SK-N-MC (cell line): ENCODE data around the gene ANKRD11.

Experiments used
- DNase-seq: peaks from one replicate; pipeline ENCODE4 v3.0.0-alpha.2; 2011; ENCODE audit warnings: low read depth, low spot score
- H3K27ac ChIP-seq: fragments of 200-600 bp; sonication (generic); 2 replicates; pipeline ENCODE4 v1.5.1; 2016; ENCODE audit warnings: mixed run types
- H3K36me3 ChIP-seq: fragments of 200-600 bp; sonication (generic); 2 replicates; pipeline ENCODE4 v1.6.1; 2017; ENCODE audit warnings: antibody characterized with exemption, low read length, mixed read lengths; ENCODE audit not compliant: insufficient read depth
- H3K4me3 ChIP-seq: fragments of 200-600 bp; sonication (generic); 2 replicates; pipeline ENCODE4 v1.5.1; 2016
- H3K9ac ChIP-seq: fragments of 200-600 bp; sonication (generic); 2 replicates; pipeline ENCODE4 v1.8.0; 2017; ENCODE audit warnings: mixed run types, mixed read lengths; ENCODE audit not compliant: insufficient read length
- H3K9me3 ChIP-seq: fragments of 200-600 bp; sonication (generic); 2 replicates; pipeline ENCODE4 v1.6.1; 2017; ENCODE audit warnings: low read depth, mild to moderate bottlenecking, antibody characterized with exemption, low read length, moderate library complexity, mixed read lengths
- EZH2 ChIP-seq: fragments of 200-600 bp; sonication (generic); IDR thresholded peaks from one replicate; pipeline ENCODE4 v1.6.1; 2017; ENCODE audit warnings: antibody characterized with exemption
- FOXP2 ChIP-seq: optimal IDR thresholded peaks from 2 replicates; pipeline ENCODE3; 2011; ENCODE audit warnings: mild to moderate bottlenecking, moderate library complexity; ENCODE audit not compliant: insufficient read depth; ENCODE audit errors: extremely low read length, control extremely low read depth
- POLR2AphosphoS5 ChIP-seq: IDR thresholded peaks from 2 replicates; pipeline ENCODE4 v1.6.1; 2012; ENCODE audit warnings: mild to moderate bottlenecking, low read depth, low read length, borderline replicate concordance

The ANKRD11 gene

DNA sequence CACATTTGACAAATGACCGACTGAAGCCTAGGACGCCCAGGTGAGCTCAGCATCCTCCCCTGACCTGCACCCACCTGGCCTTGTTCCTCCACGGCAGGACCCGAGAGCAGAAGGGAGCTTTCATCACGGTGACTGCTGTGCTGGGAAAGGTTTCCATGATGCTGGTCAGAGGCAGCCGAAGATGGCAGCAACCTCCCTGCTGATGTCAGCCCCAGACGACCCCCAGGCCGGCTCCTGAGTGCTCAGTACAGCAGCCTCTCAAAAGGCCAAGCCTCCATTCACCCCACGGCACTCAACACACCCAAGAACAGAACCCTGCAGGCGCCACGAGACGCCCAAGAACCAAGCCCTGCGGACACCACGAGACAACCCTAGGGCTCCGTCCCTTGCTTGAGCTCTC lies 119.8 kb downstream of the ANKRD11 start:
- Histone ChIP-seq H3K4me3 (no peak overlapping the region), H3K36me3 (no peaks in the 10 kb centered on the region; the same call in 1 of the 2 replicates), H3K27ac (no peak overlapping the region), H3K9ac (no peak overlapping the region), H3K9me3 (no peaks in the 10 kb centered on the region)
- no peak for TF ChIP-seq FOXP2
- no peak for DNase-seq

DNA sequence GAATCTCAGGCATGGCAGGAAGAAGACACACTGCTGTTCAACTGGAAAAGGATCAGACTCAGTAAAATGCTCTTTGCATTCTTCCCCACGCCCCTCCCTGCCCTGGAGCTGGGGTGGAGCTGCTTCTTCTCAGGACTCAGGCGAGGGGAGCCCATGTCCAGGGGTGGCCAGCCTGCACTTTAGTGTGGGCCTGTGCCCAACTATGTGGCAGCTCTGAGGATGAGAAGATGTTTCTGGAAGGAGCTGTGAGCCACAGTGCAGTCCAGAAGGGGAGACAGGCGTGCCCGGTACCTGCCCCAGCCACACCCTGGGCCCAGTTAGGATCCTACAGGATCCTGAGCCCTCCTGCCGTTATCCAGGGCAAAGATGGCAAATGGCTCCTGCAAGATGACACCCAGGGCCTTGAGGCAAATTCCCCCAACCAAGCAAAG lies 120.3 kb downstream of the ANKRD11 start:
- TF ChIP-seq EZH2 (no peak), POLR2AphosphoS5 (no peak), FOXP2 (no peak)
- DNase-seq, result no peak
- H3K9ac ChIP-seq, result no peak overlapping the region
- no peak overlapping the region for H3K4me3 ChIP-seq
- H3K9me3 ChIP-seq, result no peaks in the 10 kb centered on the region
- no peaks in the 10 kb centered on the region; the same call in 1 of the 2 replicates for H3K36me3 ChIP-seq
- no peak overlapping the region for H3K27ac ChIP-seq

DNA sequence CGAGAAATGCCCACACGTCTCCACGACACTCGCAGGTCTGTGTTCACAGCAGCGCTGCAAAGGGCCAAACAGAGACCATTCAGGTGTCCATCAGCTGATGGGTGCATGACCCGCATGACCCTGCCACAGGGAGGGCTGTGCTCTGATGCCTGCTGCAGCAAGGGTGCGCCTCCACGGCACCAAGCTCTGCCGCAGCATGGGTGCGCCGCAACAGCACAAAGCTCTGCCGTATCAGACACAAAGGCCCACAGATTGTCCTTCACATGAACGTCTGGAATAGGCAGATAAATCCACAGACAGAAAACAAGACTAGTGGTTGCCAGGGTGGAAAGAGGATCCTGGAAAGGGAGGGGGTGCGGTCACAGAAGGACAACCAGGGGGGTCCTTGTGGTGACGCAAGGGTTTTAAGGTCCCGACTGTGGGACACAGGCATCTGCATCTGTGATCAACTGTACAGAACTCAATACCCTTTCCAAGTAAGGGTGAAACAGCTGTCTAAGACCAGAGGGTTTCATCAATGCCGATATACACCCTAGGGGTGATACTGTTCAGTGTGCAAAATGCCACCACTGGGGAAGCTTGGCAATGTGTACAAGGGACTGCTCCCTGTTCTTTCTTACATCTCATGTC lies 121.0 kb downstream of the ANKRD11 start:
- TF ChIP-seq POLR2AphosphoS5, result no peak
- TF ChIP-seq EZH2, result no peak
- no peak for TF ChIP-seq FOXP2
- H3K27ac ChIP-seq, result no peak overlapping the region
- no peak overlapping the region for H3K4me3 ChIP-seq
- no peaks in the 10 kb centered on the region for H3K9me3 ChIP-seq
- H3K9ac ChIP-seq, result no peak overlapping the region
- DNase-seq, result no peak
- H3K36me3 ChIP-seq, result no peaks in the 10 kb centered on the region; the same call in 1 of the 2 replicates

DNA sequence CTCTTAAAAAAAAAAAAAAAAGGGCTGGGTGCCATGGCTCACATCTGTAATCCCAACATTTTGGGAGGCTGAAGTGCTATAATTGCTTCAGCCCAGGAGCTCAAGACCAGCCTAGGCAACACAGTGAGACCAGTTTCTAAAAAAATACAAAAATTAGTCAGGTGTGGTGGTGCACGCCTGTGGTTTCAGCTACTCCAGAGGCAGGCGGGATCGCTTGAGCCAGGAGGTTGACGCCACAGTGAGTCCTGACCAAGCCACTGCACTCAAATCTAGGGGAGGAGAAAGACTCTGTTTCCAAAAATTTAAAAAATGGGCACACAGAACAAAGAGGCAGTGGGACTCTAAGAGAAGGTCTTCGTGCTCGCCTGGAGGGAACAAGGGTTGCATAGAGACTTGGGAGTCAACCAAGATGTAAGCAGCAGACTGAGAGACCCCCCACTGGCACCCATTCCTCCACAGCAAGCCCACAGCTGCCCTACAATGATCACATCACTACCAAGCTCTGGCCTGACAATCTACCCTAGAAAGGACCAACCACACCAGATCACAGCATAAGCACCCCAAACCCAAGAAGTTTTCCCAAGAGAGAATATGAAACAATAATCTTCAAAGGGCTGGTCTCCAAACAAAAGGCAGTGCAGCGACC lies 121.6 kb downstream of the ANKRD11 start:
- H3K36me3 ChIP-seq, result no peaks in the 10 kb centered on the region; the same call in 1 of the 2 replicates
- H3K9me3 ChIP-seq, result no peaks in the 10 kb centered on the region
- no peak overlapping the region for H3K9ac ChIP-seq
- TF ChIP-seq POLR2AphosphoS5, result no peak
- TF ChIP-seq EZH2, result no peak
- no peak for TF ChIP-seq FOXP2
- no peak overlapping the region for H3K4me3 ChIP-seq
- H3K27ac ChIP-seq, result no peak overlapping the region
- DNase-seq, result no peak

DNA sequence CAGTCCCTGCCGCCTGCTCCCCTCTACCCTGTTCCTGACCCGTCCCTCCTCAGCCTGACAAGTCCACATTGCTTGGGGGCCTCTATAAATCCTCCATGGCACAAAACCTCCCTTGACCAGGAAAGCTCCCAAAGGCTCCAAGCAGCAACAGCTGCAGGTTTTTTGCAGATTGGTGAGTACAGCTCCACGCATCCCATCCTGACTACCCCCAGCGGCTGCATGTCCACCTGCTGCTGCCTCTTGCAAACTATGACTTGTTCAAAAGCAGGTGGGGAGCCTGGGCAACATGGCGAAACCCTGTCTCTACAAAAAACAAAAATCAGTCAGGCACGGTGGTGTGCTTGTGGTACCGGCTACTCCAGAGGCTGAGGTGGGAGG lies 122.8 kb downstream of the ANKRD11 start:
- no peak overlapping the region for H3K27ac ChIP-seq
- no peak for DNase-seq
- no peaks in the 10 kb centered on the region for H3K9me3 ChIP-seq
- no peak overlapping the region for H3K9ac ChIP-seq
- H3K36me3 ChIP-seq, result no peaks in the 10 kb centered on the region; the same call in 1 of the 2 replicates
- TF ChIP-seq FOXP2 (no peak), POLR2AphosphoS5 (no peak), EZH2 (no peak)
- H3K4me3 ChIP-seq, result no peak overlapping the region

DNA sequence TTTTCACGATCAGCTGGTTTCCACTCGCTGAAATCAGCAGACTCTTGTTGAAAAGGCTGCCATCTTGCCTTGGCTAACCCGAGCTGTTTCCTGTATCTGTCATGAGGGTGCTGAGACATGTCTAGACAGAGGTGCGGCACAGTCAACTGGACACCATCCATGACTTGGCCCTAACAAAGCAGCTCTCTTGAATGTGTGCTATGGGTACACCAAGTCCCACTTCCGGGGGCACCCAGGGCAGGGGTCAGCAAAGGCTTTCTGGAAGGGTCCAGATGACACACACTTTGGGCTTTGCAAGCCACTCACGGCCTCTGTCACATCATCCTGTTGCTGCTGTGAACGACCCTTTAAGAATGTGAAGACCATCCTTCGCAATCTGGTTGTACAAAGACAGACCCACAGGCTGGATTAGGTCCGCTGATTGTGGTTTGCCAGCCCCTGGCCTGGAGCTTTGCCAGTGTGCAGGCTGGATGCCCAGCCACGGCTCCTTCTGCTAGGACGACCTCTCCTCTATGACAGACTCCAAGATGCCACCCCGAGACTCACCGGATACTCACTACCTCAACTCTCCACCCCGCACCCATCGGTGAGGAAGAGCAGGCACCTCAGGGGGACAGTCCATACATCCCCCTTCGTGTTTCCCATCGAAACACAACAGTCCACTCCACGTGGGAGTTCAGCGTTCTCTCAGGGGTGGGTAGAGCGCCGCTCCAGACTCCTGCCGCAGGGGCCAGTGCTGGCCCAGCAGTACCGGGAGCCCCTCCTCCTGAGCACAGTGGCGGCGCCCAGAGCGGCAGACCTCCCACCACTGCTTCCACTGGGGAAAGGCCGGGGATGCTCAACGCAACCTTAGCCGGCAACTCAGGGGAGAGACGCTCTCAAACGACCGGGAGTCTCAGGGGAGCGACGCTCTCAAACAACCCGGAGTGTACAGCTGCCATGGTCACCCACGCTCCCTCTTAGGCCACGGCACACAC lies 123.5 kb downstream of the ANKRD11 start:
- no peak for DNase-seq
- Histone ChIP-seq H3K4me3 (no peak overlapping the region), H3K9ac (no peak overlapping the region), H3K36me3 (no peaks in the 10 kb centered on the region; the same call in 1 of the 2 replicates), H3K9me3 (no peaks in the 10 kb centered on the region), H3K27ac (no peak overlapping the region)
- TF ChIP-seq POLR2AphosphoS5, result no peak
- TF ChIP-seq FOXP2, result no peak
- no peak for TF ChIP-seq EZH2

GRCh38 chr16:89365996-89366395 lies 124.4 kb downstream of the ANKRD11 start:
- Histone ChIP-seq H3K36me3 (no peaks in the 10 kb centered on the region; the same call in 1 of the 2 replicates), H3K9me3 (no peaks in the 10 kb centered on the region), H3K9ac (no peak overlapping the region), H3K4me3 (no peak overlapping the region), H3K27ac (no peak overlapping the region)
- no peak for TF ChIP-seq POLR2AphosphoS5
- no peak for TF ChIP-seq EZH2
- no peak for TF ChIP-seq FOXP2
- DNase-seq, result no peak

GRCh38 chr16:89365044-89365467 lies 125.3 kb downstream of the ANKRD11 start:
- no peak overlapping the region for H3K9ac ChIP-seq
- H3K36me3 ChIP-seq, result no peaks in the 10 kb centered on the region; the same call in 1 of the 2 replicates
- no peak overlapping the region for H3K4me3 ChIP-seq
- no peaks in the 10 kb centered on the region for H3K9me3 ChIP-seq
- DNase-seq, result no peak
- no peak for TF ChIP-seq POLR2AphosphoS5
- no peak for TF ChIP-seq EZH2
- H3K27ac ChIP-seq, result no peak overlapping the region
